Omental fat pad (tissue), 4 donors: ENCODE results near the gene REV3L. TPM values are rescaled to one million over a fixed set of nuclear protein-coding genes. Genes with fewer than 3 reads are reported as not detected.

Source experiments
- ATAC-seq: fragments of 150-250 bp; one replicate; pipeline ENCODE4 v1.9.1; 2016; ENCODE audit warnings: mild to moderate bottlenecking, moderate library complexity; ENCODE audit not compliant: low FRiP score
- DNase-seq: peaks from one replicate; pipeline ENCODE4 v3.0.0-alpha.2; 2019; ENCODE audit warnings: low spot score
- total RNA-seq, 4 donors: library from RNA; depleted of rRNA; stranded (reverse); fragments of >200 nt; gene quantifications; one replicate each; pipeline ENCODE4 v1.1.0, GENCODE V29; 2016
- TF ChIP-seq, protein P1 (sequence below), 3 donors: fragments of 450-650 bp; IDR thresholded peaks; one replicate each; pipeline ENCODE4 v1.5.1; 2016 to 2017; ENCODE audit warnings: antibody characterized with exemption in 3 of 3, mild to moderate bottlenecking in 3 of 3, moderate library complexity in 2 of 3

REV3L gene
- total RNA-seq, 4 donors from 2014 or later, result 55.5 to 111 (median 63.2) TPM

DNA sequence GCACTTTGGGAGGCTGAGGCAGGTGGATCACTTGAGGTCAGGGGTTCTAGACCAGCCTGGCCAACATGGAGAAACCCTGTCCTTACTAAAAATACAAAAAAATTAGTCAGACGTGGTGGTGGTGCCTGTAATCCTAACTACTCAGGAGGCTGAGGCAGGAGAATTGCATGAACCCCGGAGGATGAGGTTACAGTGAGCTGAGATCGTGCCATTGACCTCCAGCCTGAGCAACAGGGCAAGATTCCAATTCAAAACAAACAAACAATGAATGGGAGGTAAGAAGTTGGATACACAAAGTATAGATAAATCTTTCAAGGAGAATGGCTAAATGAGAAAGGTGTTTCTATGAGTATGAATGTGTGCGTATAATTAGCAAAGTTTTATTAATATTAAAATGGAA, 75.3 kb downstream of the REV3L start:
- TF ChIP-seq, protein P1, sequence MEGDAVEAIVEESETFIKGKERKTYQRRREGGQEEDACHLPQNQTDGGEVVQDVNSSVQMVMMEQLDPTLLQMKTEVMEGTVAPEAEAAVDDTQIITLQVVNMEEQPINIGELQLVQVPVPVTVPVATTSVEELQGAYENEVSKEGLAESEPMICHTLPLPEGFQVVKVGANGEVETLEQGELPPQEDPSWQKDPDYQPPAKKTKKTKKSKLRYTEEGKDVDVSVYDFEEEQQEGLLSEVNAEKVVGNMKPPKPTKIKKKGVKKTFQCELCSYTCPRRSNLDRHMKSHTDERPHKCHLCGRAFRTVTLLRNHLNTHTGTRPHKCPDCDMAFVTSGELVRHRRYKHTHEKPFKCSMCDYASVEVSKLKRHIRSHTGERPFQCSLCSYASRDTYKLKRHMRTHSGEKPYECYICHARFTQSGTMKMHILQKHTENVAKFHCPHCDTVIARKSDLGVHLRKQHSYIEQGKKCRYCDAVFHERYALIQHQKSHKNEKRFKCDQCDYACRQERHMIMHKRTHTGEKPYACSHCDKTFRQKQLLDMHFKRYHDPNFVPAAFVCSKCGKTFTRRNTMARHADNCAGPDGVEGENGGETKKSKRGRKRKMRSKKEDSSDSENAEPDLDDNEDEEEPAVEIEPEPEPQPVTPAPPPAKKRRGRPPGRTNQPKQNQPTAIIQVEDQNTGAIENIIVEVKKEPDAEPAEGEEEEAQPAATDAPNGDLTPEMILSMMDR (IDR thresholded peaks at IDR 0.05), result no peak
- DNase-seq, result no peak
- ATAC-seq, result no peak

DNA sequence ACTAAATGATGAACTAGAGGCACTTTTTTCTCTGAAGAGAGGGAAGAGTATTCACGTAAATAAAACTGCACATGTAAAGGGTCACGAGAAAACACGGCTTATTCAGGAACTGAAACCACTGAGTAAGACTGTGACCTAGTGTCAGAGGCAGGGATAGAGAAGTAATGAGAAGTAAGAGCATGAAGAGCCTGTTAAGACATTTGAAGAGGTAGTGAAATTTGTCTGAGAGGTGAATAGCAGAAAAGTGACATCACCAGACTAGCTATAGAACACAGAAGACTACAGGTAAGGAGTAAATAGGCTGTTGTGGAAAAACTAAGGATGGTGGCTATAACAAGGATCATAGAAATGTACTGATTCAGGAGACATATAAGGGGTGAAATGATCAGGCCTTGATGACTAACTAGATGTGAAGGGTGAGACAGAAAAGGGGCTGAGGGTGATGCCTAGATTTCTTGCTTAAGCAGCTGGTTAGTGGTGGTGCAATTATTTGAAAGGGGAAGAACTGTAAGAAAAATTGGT, 76.8 kb downstream of the REV3L start:
- TF ChIP-seq, protein P1 (IDR thresholded peaks at IDR 0.05), result no peak
- DNase-seq (no peak), ATAC-seq (no peak)

DNA sequence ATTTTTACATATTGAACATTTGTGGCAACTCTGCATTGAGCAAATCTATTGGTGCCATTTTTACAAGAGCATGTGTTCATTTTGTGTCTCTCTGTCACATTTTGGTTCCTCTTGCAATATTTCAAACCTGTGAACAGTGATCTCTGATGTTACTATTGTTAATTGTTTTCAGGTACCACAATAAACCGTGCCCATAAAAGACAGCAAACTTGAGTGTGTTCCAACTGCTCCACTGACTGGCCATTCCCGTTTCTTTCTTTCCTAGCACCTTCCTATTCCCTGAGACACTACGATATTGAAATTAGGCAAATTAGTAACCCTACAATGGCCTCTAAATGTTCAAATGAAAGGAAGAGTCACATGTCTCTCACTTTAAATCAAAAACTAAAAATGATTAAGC, 79.6 kb downstream of the REV3L start:
- ATAC-seq, result no peak
- TF ChIP-seq, protein P1 (IDR thresholded peaks at IDR 0.05), result no peak
- DNase-seq, result no peak

DNA sequence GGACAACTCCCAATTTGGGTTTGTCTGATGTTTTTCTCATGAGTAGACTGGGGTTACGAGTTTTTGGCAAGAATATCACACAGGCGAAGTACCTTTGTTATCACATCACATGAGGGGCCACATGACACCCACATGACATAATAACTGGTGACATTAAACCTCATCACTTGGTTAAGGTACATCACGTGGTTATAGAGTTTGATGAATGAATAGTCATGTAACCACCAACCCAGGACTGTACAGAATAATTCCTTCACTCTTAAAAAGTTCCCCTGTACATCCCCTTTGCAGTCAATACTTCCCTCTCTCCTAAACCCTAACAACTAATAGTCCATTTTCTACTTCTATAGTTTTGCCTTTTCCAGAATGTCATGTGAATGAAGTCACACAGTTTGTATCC, 83.4 kb downstream of the REV3L start:
- DNase-seq, result no peak
- ATAC-seq, result no peak
- TF ChIP-seq, protein P1 (IDR thresholded peaks at IDR 0.05), result no peak

DNA sequence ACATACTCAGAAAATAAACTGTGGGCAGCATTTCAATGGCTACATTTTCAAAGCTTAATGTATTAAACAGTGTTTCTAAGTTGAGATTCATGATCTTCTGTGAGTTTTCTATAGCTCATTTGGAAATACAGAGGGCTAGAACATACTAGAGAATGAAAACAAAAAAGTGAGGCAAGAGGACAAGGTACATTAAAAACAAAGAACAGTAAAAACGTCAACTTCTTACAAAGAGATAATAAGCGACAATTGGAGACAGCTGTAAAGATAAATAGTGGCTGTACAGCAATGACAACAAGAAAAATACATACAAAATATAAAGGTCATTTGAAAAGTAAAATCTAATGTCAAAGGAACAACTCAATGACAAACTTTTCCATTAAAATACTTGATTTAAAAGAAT, 94.3 kb downstream of the REV3L start:
- TF ChIP-seq, protein P1 (IDR thresholded peaks at IDR 0.05), result no peak
- DNase-seq (no peak), ATAC-seq (no peak)

DNA sequence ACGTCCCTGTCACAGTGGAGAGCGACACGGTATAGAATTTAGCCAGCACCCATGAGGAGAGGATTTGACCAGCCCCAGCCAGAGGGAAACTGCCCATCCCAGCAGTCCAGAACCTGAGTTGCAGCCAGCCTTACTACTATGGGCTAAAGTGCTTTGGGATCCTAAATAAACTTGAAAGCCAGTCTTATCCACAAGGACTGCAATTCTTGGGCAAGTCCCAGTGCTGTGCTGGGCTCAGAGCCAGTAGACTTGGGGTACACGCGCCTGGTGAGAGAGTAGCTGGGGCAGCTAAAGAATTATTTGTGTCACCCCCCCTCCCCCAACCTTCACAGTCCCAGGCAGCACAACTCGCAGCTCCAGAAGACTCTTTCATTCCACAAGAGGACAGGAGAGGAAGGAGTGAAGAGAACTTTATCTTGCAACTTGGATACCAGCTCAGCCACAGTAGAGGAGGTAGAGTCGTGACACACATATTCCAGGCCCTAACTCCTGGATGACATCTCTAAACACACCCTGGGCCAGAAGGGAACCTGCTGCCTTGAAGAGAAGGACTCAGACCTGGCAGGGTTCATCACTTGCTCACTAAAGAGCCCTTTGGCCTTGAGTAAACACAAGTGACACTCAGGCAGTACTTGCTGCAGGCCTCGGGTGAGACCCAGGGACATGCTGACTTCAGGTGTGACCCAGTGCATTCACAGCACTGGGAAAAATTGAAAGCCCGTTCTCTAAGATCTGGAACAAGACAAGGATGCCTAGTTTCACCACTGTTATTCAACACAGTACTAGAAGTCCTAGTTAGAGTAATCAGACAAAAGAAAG, 100.3 kb downstream of the REV3L start:
- TF ChIP-seq, protein P1 (IDR thresholded peaks at IDR 0.05), result no peak
- DNase-seq, result no peak
- ATAC-seq, result no peak

DNA sequence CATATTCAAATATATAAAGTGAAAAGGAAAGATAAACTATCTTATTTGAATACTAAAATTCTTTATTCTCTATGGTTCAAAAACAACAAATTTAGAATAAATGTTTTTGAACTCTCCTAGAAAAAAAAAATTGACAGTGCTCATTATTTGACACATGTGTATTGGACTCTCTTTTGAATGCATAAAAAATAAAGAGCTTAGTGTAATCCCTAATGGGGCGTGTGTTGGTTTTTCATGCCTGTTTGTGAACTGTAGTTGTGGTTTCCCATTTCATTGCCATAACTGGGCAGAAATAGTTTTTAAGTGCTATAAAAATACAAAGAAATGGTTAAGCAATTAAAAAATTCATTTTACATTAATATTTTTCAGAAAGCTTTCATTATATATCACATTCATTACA, 101.3 kb downstream of the REV3L start:
- TF ChIP-seq, protein P1 (IDR thresholded peaks at IDR 0.05), result no peak
- DNase-seq (no peak), ATAC-seq (no peak)
